Panc1 (cell line): ENCODE measurements around the gene NOSTRIN. TPM values are rescaled to one million over a fixed set of nuclear protein-coding genes. Genes with fewer than 3 reads are reported as not detected.

Source experiments
- ATAC-seq: fragments of 200-7000 bp; cut with Tn5 transposase; 2 replicates; pipeline ENCODE4 v1.9.1; 2020; ENCODE audit warnings: mild to moderate bottlenecking, moderate library complexity
- BruUV-seq: library from RNA; stranded (reverse); fragments of 400-500 nt; replicated peaks from 2 replicates; lab custom pipeline; 2021; lab: Mats Ljungman, UMichigan
- CTCF ChIA-PET: fragments of 300-600 bp; sonication (Branson Sonifier 250); formaldehyde crosslinking; loops from one replicate; lab custom pipeline; 2022; ENCODE audit warnings: antibody characterized with exemption; lab: Charles Lee
- POLR2A ChIA-PET: fragments of 300-600 bp; sonication (Branson Sonifier 250); formaldehyde crosslinking; loops from one replicate; lab custom pipeline; 2022; ENCODE audit warnings: antibody characterized with exemption; lab: Charles Lee
- DNase-seq: peaks from one replicate; pipeline ENCODE4 v3.0.0-alpha.2; 2010; ENCODE audit warnings: low read depth, low spot score
- H3K27ac ChIP-seq: 2 replicates; pipeline ENCODE4 v1.5.1; 2011; ENCODE audit warnings: mild to moderate bottlenecking, low read length, inconsistent platforms
- H3K27me3 ChIP-seq: fragments of 200-500 bp; sonication (Bioruptor generic); 2 replicates; pipeline ENCODE4 v1.6.0; 2014; ENCODE audit warnings: low read length, inconsistent platforms; ENCODE audit not compliant: control insufficient read depth, insufficient read depth
- H3K36me3 ChIP-seq: fragments of 200-500 bp; sonication (Bioruptor generic); 2 replicates; pipeline ENCODE4 v1.5.1; 2014; ENCODE audit warnings: inconsistent platforms, mild to moderate bottlenecking, low read length, moderate library complexity; ENCODE audit not compliant: control insufficient read depth, insufficient read depth
- H3K4me1 ChIP-seq: 2 replicates; pipeline ENCODE4 v1.5.1; 2011; ENCODE audit warnings: inconsistent platforms, mild to moderate bottlenecking, low read length, moderate library complexity; ENCODE audit not compliant: control insufficient read depth, insufficient read depth
- H3K4me3 ChIP-seq, 2 experiments: 2 replicates each; pipeline ENCODE4 v1.5.1; 2011 to 2012; ENCODE audit warnings: low read depth in 2 of 2, low read length in 2 of 2, mild to moderate bottlenecking in 2 of 2, inconsistent platforms in 1 of 2, moderate library complexity in 1 of 2
- H3K9me3 ChIP-seq: fragments of 200-500 bp; sonication (Bioruptor generic); 2 replicates; pipeline ENCODE4 v1.5.1; 2014; ENCODE audit warnings: low read depth, mild to moderate bottlenecking, inconsistent platforms, low read length, moderate library complexity; ENCODE audit not compliant: control insufficient read depth, insufficient read depth
- CTCF ChIP-seq: fragments of 450-650 bp; IDR thresholded peaks from 2 replicates; pipeline ENCODE4 v1.5.1; 2017; ENCODE audit warnings: mild to moderate bottlenecking
- POLR2AphosphoS5 ChIP-seq: IDR thresholded peaks from 2 replicates; pipeline ENCODE4 v1.6.1; 2012; ENCODE audit warnings: mild to moderate bottlenecking, low read depth, low read length, moderate library complexity
- REST ChIP-seq, 2 experiments: IDR thresholded peaks; 2 replicates each; pipeline ENCODE4 v1.6.1; 2011 to 2012; ENCODE audit warnings: low read depth in 2 of 2, control low read depth in 1 of 2, low read length in 1 of 2, mild to moderate bottlenecking in 1 of 2, moderate library complexity in 1 of 2; ENCODE audit not compliant: insufficient read depth in 1 of 2
- SIN3A ChIP-seq: IDR thresholded peaks from 2 replicates; pipeline ENCODE4 v1.6.1; 2012; ENCODE audit warnings: low read depth, mild to moderate bottlenecking, low read length, moderate library complexity, borderline replicate concordance; ENCODE audit not compliant: insufficient read depth
- TCF7L2 ChIP-seq: IDR thresholded peaks from 2 replicates; pipeline ENCODE4 v1.6.1; 2011; ENCODE audit warnings: mild to moderate bottlenecking, low read depth, low read length, inconsistent platforms
- in situ Hi-C: cut with HindIII; loops from 2 replicates; pipeline ENCODE4 v1.10.0; 2016; ENCODE audit warnings: low sequenced_read_pairs, low pct_unique_long_range_greater_than_20kb
- intact Hi-C: fragments of 100-400 bp; cut with micrococcal nuclease; formaldehyde crosslinking; loops from one replicate; pipeline ENCODE4 v1.10.0; 2022; ENCODE audit not compliant: unreplicated experiment
- total RNA-seq: library from RNA; stranded (reverse); gene quantifications from one replicate; pipeline ENCODE4 v1.2.1, GENCODE V29; 2021; ENCODE audit not compliant: unreplicated experiment

NOSTRIN gene
- total RNA-seq, 1 experiment from 2014 or later: not detected

DNA sequence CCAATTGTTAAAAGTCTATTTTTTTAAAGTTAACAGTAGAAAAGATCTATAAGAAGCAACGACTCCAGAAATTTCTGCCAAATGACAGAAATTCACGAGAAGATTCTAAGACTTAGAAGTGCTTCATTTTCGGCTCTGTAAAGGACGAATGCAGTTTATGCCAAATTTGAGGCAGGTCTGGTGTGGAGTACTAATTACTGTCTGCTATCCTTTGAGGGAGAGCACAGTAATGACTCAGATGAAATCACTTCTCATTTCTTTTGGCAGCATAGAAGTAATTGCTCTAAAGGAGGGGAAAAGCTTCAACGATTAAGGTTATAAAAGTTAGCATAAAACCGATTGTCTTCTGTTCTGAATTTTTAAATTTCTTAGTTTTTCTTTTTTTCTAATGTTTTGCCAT lies 110.0 kb downstream of the NOSTRIN start:
- Histone ChIP-seq H3K4me1 (0 out of 2 replicates have a peak, but pooled peaks cover 3% of the 10 kb centered on the region), H3K27ac (no peak overlapping the region), H3K4me3 (no peak overlapping the region), H3K36me3 (no peaks in the 10 kb centered on the region), H3K27me3 (peaks cover 21% of the 10 kb centered on the region), H3K9me3 (peaks cover 4% of the 10 kb centered on the region; the same call in 1 of the 2 replicates)
- ATAC-seq (no peak), DNase-seq (no peak)
- no peak for TF ChIP-seq TCF7L2
- TF ChIP-seq SIN3A: no peak
- TF ChIP-seq CTCF: no peak
- no peak for TF ChIP-seq REST (IDR thresholded peaks at IDR 0.05; ENCODE audit: insufficient read depth in 1 of 2, low read depth in 2 of 2, low read length in 1 of 2)
- TF ChIP-seq POLR2AphosphoS5: no peak
- CTCF ChIA-PET: no interaction called here
- no TSS peak for BruUV-seq
- intact Hi-C loops: loop anchor here (10.0 kb wide), 1 partner anchor 778 kb away; no protein-coding TSS in a partner anchor
- in situ Hi-C loops: no loop called here
- POLR2A ChIA-PET: no interaction called here

DNA sequence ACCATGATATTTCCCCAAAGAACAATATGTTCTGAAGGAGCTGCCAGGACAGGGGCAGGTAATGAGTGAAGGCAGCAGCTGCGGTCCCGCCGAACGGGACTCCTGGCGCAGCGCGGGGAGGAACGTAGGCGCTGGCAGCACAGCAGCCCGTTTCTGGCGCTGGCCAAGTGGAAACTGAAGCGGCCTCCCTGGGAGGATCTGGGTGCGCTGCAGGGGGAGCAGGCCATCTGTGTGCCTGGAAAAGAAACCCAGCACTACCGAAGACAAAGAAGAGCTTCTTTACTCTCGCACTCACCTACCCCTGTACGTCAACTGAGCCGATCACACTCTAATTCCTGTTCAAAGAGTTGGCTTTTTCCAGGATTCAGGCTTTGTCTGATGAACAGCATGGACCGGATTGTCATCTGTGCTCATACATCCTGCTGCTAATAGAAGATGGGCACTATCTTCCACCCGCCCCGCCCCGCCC lies 110.5 kb downstream of the NOSTRIN start:
- 0 out of 2 replicates have a peak, but pooled peaks cover 3% of the 10 kb centered on the region for H3K4me1 ChIP-seq
- ChIA-PET POLR2A (no interaction called here), CTCF (no interaction called here)
- H3K36me3 ChIP-seq: no peaks in the 10 kb centered on the region
- in situ Hi-C loops: no loop called here
- DNase-seq (no peak), ATAC-seq (no peak)
- no peak for TF ChIP-seq REST (IDR thresholded peaks at IDR 0.05; ENCODE audit: insufficient read depth in 1 of 2, low read depth in 2 of 2, low read length in 1 of 2)
- TF ChIP-seq POLR2AphosphoS5: no peak
- TF ChIP-seq CTCF: no peak
- no peak for TF ChIP-seq TCF7L2
- no peak for TF ChIP-seq SIN3A
- H3K9me3 ChIP-seq: peaks cover 4% of the 10 kb centered on the region; the same call in 1 of the 2 replicates
- H3K27ac ChIP-seq: no peak overlapping the region
- H3K4me3 ChIP-seq: peak overlapping the region; percentile 12 to 15; a peak in 3 of 4 replicates
- intact Hi-C loops: loop anchor here (10.0 kb wide), 1 partner anchor 778 kb away; no protein-coding TSS in a partner anchor
- H3K27me3 ChIP-seq: peaks cover 21% of the 10 kb centered on the region
- no TSS peak for BruUV-seq
